BJ (cell line): ENCODE measurements around the gene INTS15. TPM values are rescaled to one million over a fixed set of nuclear protein-coding genes. Genes with fewer than 3 reads are reported as not detected.

Experiments used
- CTCF ChIA-PET: fragments of 350-600 bp; formaldehyde crosslinking; extraction: SDS; loops from one replicate; lab custom pipeline; 2021; ENCODE audit warnings: antibody characterized with exemption, inconsistent platforms; lab: Yijun Ruan, JAX
- POLR2A ChIA-PET: fragments of 300-600 bp; sonication (Branson Sonifier 250); formaldehyde crosslinking; extraction: SDS; loops from one replicate; lab custom pipeline; 2021; ENCODE audit warnings: antibody characterized with exemption; lab: Charles Lee
- DNase-seq: peaks from one replicate; pipeline ENCODE4 v3.0.0-alpha.2; 2011; ENCODE audit warnings: low read depth
- H3K27me3 ChIP-seq: 2 replicates; pipeline ENCODE4 v1.6.0; 2011; ENCODE audit warnings: low read length; ENCODE audit not compliant: control insufficient read depth, insufficient read depth
- H3K36me3 ChIP-seq: 2 replicates; pipeline ENCODE4 v1.5.1; 2011; ENCODE audit warnings: low read length; ENCODE audit not compliant: control insufficient read depth, insufficient read depth
- H3K4me3 ChIP-seq: 2 replicates; pipeline ENCODE4 v1.5.1; 2011; ENCODE audit warnings: low read depth, mild to moderate bottlenecking, control low read depth, low read length
- polyA plus RNA-seq: library from polyadenylated mRNA; depleted of rRNA; stranded (reverse); fragments of >200 nt; gene quantifications from 2 replicates; pipeline ENCODE4 v1.2.3, GENCODE V29; 2011
- TF ChIP-seq, protein P1 (sequence below): IDR thresholded peaks from 2 replicates; pipeline ENCODE4 v1.5.1; 2011; ENCODE audit warnings: low read depth, mild to moderate bottlenecking, control low read depth, inconsistent platforms, low read length, moderate library complexity; ENCODE audit not compliant: insufficient read depth

Gene INTS15
- polyA plus RNA-seq, 1 experiment, result 22.6 TPM

GRCh38 chr7:6547400-6547799 lies 42.4 kb upstream of the INTS15 start:
- no peak overlapping the region for H3K4me3 ChIP-seq
- DNase-seq, result no peak
- no peaks in the 10 kb centered on the region for H3K36me3 ChIP-seq
- ChIA-PET CTCF (interaction anchor here (1.6 kb wide), 1 partner anchor 42 kb away, joined by 4 read pairs; the partner anchor contains the start of gene INTS15), POLR2A (no interaction called here)
- TF ChIP-seq, protein P1, sequence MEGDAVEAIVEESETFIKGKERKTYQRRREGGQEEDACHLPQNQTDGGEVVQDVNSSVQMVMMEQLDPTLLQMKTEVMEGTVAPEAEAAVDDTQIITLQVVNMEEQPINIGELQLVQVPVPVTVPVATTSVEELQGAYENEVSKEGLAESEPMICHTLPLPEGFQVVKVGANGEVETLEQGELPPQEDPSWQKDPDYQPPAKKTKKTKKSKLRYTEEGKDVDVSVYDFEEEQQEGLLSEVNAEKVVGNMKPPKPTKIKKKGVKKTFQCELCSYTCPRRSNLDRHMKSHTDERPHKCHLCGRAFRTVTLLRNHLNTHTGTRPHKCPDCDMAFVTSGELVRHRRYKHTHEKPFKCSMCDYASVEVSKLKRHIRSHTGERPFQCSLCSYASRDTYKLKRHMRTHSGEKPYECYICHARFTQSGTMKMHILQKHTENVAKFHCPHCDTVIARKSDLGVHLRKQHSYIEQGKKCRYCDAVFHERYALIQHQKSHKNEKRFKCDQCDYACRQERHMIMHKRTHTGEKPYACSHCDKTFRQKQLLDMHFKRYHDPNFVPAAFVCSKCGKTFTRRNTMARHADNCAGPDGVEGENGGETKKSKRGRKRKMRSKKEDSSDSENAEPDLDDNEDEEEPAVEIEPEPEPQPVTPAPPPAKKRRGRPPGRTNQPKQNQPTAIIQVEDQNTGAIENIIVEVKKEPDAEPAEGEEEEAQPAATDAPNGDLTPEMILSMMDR, result no peak
- 0 out of 2 replicates have a peak, but pooled peaks cover 1% of the 10 kb centered on the region for H3K27me3 ChIP-seq

GRCh38 chr7:6551016-6551511 lies 38.8 kb upstream of the INTS15 start, which contains the start of gene GRID2IP:
Gene GRID2IP (minus strand): TSS chr7:6551461. CDS start chr7:6551436, 25 bp downstream.
- no peak for DNase-seq
- H3K4me3 ChIP-seq, result no peak within 1 kb of the TSS
- POLR2A ChIA-PET, result interaction anchor here (0.6 kb wide), 1 partner anchor 27 kb away, joined by 4 read pairs; no protein-coding TSS in a partner anchor
- no peaks in the 10 kb centered on the region for H3K27me3 ChIP-seq
- CTCF ChIA-PET, result no interaction called here
- TF ChIP-seq, protein P1, result no peak
- no peaks in the 10 kb centered on the region for H3K36me3 ChIP-seq

- TF ChIP-seq, protein P1, result no peak; the same call in 1 of the 2 replicates
- ChIA-PET CTCF (interaction anchor here (1.6 kb wide), 1 partner anchor 19 kb away, joined by 3 read pairs; no protein-coding TSS in a partner anchor), POLR2A (no interaction called here)
- Histone ChIP-seq H3K4me3 (no peak overlapping the region), H3K27me3 (no peaks in the 10 kb centered on the region), H3K36me3 (no peaks in the 10 kb centered on the region)
- DNase-seq, result no peak
Measured at GRCh38 chr7:6553448-6554044, 36.3 kb upstream of the INTS15 start.

- ChIA-PET CTCF (interaction anchor here (1.6 to 1.8 kb wide), 2 partner anchors 19 to 20 kb away, joined by 3 to 9 read pairs; no protein-coding TSS in a partner anchor), POLR2A (no interaction called here)
- TF ChIP-seq, protein P1, result no peak
Measured at GRCh38 chr7:6554848-6555247, 35.0 kb upstream of the INTS15 start.

DNA sequence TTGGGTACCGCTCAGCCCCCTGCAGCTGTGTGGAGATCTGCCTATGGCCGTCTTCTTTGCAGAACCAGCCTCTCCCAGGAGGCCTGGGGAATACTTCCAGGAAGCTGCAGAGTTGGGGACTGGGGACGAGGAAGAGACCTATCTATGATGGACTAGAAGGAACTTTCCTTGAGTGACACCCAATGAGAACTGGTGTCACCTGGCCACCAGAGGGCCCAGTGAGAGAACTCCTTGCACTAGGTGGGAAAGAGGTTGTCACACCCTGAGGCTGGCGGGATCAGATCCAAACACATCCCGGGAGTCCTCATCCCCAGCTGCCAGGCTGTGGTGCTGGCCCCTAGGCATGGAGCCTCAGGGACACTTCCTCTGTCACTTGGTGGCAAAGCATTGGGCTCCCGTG lies 33.6 kb upstream of the INTS15 start:
- Histone ChIP-seq H3K27me3 (0 out of 2 replicates have a peak, but pooled peaks cover 1% of the 10 kb centered on the region), H3K36me3 (no peaks in the 10 kb centered on the region), H3K4me3 (no peak overlapping the region)
- TF ChIP-seq, protein P1, result no peak
- CTCF ChIA-PET, result interaction anchor here (0.9 to 1.8 kb wide), 2 partner anchors 18 to 34 kb away, joined by 3 to 9 read pairs; partner anchors contain the start of gene INTS15
- POLR2A ChIA-PET, result no interaction called here
- DNase-seq, result no peak

More at GRCh38 chr7:6554848-6555247, 35.0 kb upstream of the INTS15 start:
- no peak overlapping the region for H3K4me3 ChIP-seq
- no peak for DNase-seq
- no peaks in the 10 kb centered on the region for H3K36me3 ChIP-seq
- H3K27me3 ChIP-seq, result 0 out of 2 replicates have a peak, but pooled peaks cover 1% of the 10 kb centered on the region
